GM18502 (cell line): ENCODE results near the gene FURIN.
A peak's percentile ranks its signal among the peaks of the same experiment; 100 is the strongest.
"Not testable (repeated sequence)": the region's sequence is repeated elsewhere in the genome, so short reads cannot be mapped to it uniquely, and the experiment has no call there.

Source experiments
- ATAC-seq: cut with Tn5 transposase; IDR thresholded peaks from one replicate; pipeline ENCODE4 v1.9.1; 2021; ENCODE audit warnings: mild to moderate bottlenecking; ENCODE audit not compliant: unreplicated experiment, poor library complexity

FURIN gene

GRCh38 chr15:90868261-90868689, at the start of gene FURIN:
TSS of gene FURIN (plus strand) at chr15:90868588. CDS start at chr15:90875741, 7,153 bp downstream.
- ATAC-seq: no peak

DNA sequence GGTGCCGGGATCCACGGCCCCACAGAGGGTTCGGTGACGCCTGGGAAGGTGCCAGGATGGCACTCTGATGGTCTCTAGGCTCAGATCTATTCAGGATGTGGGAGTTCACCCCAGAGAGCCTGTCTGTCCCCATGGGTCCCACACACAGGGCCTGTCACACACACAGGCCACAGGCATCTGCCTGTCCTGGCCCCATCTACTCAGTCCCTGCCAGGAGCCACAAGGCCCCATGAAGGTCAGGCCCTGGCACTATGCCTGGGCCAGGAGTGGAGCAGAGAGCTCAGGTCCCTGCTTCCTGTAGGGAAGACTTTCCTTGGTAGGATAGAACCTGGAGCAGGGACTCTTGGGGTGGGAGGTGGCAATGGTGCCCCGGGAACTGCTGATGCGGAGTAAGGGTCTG, 49.0 kb upstream of the FURIN start:
- ATAC-seq: no peak

- no peak for ATAC-seq
Observed at GRCh38 chr15:90819850-90820249, 48.5 kb upstream of the FURIN start.

DNA sequence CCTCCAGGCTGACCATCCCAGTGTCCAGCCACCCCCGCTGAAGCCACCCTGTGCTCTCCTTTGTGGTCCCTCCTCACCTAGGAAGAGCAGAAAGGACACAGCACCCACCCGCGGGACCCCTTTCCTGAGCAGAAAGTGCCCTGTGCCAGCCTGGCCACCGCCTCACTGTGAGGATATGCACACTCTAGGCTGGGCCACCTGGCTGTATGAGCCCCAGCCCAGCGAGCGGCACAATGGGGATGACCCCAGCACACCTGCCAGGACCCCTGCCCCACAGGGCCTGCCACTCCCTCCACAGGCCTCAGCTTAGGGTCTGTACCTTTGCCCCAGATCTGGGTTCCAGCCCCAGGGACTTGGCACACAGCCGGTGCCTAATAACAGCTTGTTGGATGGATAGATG, 47.9 kb upstream of the FURIN start:
- ATAC-seq: no peak

- no peak for ATAC-seq
Observed at GRCh38 chr15:90822204-90822955, 46.0 kb upstream of the FURIN start.

DNA sequence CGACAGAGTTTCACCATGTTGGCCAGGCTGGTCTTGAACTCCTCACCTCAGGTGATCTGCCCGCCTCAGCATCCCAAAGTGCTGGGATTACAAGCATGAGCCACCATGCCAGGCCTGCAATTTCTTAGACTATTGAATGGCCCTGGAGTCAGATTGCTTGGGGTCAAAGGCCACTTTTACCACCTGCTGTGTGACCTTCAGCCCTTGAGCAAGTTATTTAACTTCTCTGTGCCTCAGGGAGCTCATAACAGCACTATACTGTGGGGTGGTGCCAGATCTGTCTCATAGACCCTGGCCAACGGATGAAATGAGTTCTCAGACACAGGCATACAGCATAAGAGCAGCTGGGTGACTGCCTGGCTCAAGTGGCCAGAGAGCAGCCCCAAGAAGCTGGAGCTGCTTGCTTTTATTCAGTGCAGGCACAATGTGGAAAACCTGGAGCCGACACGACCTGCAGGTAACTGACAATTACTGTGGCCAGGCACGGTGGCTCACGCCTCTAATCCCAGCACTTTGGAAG, 44.9 kb upstream of the FURIN start:
- ATAC-seq: no peak

DNA sequence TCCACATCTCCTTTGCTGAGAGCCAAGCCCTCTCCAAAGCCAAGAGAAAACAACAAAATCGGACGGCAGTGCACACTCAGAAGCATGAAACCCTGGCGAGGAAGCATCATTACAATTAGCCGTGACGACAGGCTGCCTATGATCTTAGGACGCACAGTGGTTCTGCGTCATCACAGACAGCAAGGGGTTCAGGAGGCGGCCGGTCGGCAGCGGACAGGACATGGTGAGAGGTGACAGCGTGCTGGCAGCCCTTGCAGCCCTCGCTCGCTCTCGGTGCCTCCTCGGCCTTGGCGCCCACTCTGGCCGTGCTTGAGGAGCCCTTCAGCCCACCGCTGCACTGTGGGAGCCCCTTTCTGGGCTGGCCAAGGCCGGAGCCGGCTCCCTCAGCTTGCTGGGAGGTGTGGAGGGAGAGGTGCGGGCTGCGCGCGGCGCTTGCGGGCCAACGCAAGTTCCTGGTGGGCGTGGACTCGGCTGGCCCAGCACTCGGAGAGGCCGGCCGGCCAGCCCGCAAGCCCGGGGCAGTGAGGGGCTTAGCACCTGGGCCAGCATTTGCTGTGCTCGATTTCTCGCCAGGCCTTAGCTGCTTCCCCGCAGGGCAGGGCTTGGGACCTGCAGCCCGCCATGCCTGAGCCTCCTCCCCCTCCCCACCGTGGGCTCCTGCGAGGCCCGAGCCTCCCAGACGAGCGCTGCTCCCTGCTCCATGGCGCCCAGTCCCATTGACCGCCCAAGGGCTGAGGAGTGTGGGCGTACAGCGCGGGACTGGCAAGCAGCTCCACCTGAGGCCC, 43.1 kb upstream of the FURIN start:
- ATAC-seq: not testable (repeated sequence)

DNA sequence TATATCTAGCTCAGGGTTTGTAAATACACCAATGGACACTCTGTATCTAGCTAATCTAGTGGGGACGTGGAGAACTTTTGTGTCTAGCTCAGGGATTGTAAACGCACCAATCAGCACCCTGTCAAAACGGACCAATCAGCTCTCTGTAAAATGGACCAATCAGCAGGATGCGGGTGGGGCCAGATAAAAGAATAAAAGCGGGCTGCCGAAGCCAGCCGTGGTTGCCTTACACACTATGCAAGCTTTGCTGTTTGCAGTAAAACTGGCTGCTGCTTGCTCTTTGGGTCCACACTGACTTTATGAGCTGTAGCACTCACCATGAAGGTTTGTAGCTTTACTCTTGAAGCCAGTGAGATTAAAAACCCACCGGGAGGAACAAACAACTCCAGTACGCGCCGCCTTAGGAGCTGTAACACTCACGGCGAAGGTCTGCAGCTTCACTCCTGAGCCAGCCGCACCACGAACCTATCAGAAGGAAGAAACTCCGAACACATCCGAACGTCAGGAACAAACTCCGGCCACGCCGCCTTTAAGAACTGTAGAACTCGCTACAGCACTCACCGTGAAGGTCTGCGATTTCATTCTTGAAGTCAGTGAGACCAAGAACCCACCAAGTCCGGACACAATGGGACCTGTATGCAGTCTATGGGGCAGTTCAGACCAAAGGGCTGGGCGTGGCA, 42.0 kb upstream of the FURIN start:
- ATAC-seq: not testable (repeated sequence)

- no peak for ATAC-seq
Observed at GRCh38 chr15:90826886-90827435, 41.4 kb upstream of the FURIN start.

GRCh38 chr15:90828111-90828510, 40.3 kb upstream of the FURIN start:
- ATAC-seq: no peak

DNA sequence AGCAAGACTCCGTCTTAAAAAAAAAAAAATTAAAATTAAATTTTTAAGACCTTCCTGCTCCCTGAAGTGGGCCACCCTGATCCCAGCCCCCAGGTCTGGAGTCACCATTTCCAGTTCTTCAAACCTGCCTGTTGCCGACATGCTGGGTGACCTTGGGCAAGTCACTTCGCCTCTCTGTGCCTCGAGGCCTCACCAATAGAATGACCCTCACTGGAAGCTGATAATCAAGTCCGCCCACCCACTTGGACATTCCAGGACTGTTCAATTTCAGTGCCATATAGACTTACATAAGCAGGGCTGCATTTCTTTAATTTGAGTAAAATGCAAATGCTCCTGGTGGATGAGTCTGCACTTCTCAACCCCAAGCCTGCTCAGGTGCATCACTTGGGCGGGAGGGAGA, 39.3 kb upstream of the FURIN start:
- ATAC-seq: no peak

- ATAC-seq: no peak
Observed at GRCh38 chr15:90829942-90830440, 38.4 kb upstream of the FURIN start.

- no peak for ATAC-seq
Observed at GRCh38 chr15:90834626-90835025, 33.8 kb upstream of the FURIN start.

DNA sequence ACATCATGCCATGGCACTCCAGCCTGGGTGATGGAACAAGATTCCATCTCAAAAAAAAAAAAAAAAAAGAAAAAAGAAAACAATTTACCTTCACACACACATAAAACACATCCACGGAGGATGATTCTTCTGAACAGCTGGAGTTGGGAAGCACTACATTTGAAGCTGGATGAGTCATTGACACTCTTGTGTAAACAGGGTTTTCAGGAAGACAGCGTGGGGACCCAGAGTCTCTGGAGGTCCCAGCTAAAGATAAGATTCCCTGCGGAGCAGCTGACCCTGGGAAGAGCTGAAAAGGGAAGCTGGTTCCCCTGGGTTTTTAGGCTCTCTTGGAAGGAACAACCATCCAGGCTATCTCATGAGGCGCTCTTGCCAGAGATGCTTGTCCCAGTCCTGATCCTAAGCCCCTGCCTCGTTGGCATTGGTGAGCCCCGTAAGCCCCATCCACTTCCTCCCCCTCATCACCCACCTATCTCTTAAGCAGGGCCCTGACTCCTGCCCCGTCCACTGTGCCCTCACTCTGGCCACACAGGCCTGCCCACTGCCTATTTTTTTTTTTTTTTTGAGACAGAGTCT, 32.0 kb upstream of the FURIN start:
- ATAC-seq: no peak

DNA sequence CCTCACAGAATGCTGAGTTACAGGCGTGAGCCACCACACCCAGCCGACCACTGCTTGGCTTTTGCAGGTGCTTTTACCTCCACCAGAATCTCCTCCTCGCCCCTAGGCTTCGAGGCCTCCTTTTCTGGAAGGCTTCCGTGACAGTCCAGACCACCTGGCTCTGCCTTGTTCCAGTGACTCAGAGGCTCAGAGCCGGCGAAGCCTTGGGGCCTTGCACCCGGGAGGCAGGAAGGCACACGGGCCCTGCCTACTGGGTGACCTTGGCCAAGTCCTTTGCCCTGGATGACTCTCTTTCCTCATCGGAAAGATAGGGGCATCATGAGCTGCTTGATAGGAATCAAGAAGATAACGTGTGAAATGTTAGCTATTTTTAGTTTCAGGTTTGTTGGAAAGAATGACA, 31.3 kb upstream of the FURIN start:
- no peak for ATAC-seq

GRCh38 chr15:90838139-90838538, 30.2 kb upstream of the FURIN start:
- ATAC-seq: no peak

- ATAC-seq: no peak
Observed at GRCh38 chr15:90838544-90838943, 29.8 kb upstream of the FURIN start.

- ATAC-seq: peak; percentile 93
Observed at GRCh38 chr15:90839187-90840071, 29.0 kb upstream of the FURIN start.
